ENCODE measurements around the gene IRF8. TPM values are rescaled to one million over a fixed set of nuclear protein-coding genes. Genes with fewer than 3 reads are reported as not detected.

IRF8 gene
- total and polyA plus RNA-seq, 2 of the 13 experiments (the other 11 are each of a cell fraction or from before 2014, with no cell fraction given) = not detected

DNA sequence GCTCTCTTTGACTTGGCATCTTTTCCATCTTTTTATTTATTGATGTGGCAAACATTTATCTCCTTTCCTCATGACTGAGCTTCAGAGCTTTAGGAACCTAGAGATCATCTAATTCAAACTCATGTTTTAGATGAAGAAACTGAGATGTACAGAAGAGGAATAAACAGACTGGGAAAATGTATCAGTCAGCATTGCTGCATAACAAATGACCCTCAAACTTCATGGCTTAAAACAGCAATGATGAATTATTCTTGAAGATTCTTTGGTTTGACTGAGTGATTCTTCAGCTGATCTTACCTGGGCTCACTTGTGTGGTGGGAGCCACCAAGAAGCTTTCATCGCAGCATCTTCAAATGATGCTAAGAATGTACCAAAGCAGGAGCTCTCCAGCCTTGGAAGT lies 44.0 kb upstream of the IRF8 start (continued):
- TF ChIP-seq, protein P1, sequence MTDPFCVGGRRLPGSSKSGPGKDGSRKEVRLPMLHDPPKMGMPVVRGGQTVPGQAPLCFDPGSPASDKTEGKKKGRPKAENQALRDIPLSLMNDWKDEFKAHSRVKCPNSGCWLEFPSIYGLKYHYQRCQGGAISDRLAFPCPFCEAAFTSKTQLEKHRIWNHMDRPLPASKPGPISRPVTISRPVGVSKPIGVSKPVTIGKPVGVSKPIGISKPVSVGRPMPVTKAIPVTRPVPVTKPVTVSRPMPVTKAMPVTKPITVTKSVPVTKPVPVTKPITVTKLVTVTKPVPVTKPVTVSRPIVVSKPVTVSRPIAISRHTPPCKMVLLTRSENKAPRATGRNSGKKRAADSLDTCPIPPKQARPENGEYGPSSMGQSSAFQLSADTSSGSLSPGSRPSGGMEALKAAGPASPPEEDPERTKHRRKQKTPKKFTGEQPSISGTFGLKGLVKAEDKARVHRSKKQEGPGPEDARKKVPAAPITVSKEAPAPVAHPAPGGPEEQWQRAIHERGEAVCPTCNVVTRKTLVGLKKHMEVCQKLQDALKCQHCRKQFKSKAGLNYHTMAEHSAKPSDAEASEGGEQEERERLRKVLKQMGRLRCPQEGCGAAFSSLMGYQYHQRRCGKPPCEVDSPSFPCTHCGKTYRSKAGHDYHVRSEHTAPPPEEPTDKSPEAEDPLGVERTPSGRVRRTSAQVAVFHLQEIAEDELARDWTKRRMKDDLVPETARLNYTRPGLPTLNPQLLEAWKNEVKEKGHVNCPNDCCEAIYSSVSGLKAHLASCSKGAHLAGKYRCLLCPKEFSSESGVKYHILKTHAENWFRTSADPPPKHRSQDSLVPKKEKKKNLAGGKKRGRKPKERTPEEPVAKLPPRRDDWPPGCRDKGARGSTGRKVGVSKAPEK (CRISPR knock-in tag; IDR thresholded peaks at IDR 0.05; ENCODE audit: borderline replicate concordance) = no peak
- TF ChIP-seq NCOR1 (IDR thresholded peaks at IDR 0.05; ENCODE audit: borderline replicate concordance, low read length) = no peak
- no peak for TF ChIP-seq ZBTB20 (CRISPR knock-in tag; IDR thresholded peaks at IDR 0.05; ENCODE audit: borderline replicate concordance, low read depth)
- no peak for TF ChIP-seq ZNF17 (CRISPR knock-in tag; IDR thresholded peaks at IDR 0.05)
- TF ChIP-seq, protein P2, sequence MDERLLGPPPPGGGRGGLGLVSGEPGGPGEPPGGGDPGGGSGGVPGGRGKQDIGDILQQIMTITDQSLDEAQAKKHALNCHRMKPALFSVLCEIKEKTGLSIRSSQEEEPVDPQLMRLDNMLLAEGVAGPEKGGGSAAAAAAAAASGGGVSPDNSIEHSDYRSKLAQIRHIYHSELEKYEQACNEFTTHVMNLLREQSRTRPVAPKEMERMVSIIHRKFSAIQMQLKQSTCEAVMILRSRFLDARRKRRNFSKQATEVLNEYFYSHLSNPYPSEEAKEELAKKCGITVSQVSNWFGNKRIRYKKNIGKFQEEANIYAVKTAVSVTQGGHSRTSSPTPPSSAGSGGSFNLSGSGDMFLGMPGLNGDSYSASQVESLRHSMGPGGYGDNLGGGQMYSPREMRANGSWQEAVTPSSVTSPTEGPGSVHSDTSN (CRISPR knock-in tag; IDR thresholded peaks at IDR 0.05) = no peak

DNA sequence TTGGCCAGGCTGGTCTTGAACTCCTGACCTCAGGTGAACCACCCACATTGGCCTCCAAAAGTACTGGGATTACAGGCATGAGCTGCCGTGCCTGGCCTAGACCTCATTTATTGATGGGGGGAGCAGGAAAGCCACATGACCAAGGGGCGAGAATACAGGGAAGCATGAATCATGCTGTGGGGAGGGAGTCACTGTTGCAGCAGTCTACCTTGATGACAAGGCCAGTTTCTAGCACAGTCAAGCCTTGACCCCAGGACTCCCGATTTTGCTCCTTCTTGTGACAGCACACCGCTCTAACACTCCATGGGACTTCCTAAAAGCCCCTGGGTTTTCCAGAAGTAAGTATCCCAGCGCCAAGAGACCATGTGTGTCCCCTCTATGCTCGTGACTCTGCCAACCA lies 42.9 kb upstream of the IRF8 start:
- H3K9ac ChIP-seq (ENCODE audit: insufficient read depth, low read depth, low read length) = no peak overlapping the region
- WGBS (ENCODE audit: low lambda C conversion rate) = 31% methylated on average over 6 of the region's 6 CpGs
- no peaks in the 10 kb centered on the region for H3K36me3 ChIP-seq (replicated peaks in 1 of 2; ENCODE audit: control insufficient read depth in 1 of 2, insufficient read depth in 2 of 2, low read length in 2 of 2)
- ATAC-seq (no peak), FAIRE-seq (no peak), DNase-seq (ENCODE audit: low spot score) (no peak)
- POLR2A ChIA-PET = no interaction called here
- in situ Hi-C loops (cut with HindIII; ENCODE audit: extremely low pct_ligation_motif_present, low pct_unique_long_range_greater_than_20kb) (no loop called here), intact Hi-C loops (cut with micrococcal nuclease; ENCODE audit: unreplicated experiment) (no loop called here)
- no TSS peak for BruUV-seq (replicated peaks)
- H3K9me3 ChIP-seq (ENCODE audit: low read length) = peaks cover 5% of the 10 kb centered on the region; the same call in 1 of the 2 replicates
- peaks cover 23% of the 10 kb centered on the region for H3K4me1 ChIP-seq (ENCODE audit: insufficient read depth, low read length)
- no peaks in the 10 kb centered on the region for H3K79me2 ChIP-seq (ENCODE audit: insufficient read depth, low read length)
- H3K27me3 ChIP-seq (ENCODE audit: control insufficient read depth in 1 of 2, insufficient read depth in 2 of 2, low read length in 2 of 2) = peaks cover 5 to 41% of the 10 kb centered on the region in 2 experiments
- TF ChIP-seq, protein P3, sequence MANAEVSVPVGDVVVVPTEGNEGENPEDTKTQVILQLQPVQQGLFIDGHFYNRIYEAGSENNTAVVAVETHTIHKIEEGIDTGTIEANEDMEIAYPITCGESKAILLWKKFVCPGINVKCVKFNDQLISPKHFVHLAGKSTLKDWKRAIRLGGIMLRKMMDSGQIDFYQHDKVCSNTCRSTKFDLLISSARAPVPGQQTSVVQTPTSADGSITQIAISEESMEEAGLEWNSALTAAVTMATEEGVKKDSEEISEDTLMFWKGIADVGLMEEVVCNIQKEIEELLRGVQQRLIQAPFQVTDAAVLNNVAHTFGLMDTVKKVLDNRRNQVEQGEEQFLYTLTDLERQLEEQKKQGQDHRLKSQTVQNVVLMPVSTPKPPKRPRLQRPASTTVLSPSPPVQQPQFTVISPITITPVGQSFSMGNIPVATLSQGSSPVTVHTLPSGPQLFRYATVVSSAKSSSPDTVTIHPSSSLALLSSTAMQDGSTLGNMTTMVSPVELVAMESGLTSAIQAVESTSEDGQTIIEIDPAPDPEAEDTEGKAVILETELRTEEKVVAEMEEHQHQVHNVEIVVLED (CRISPR knock-in tag; IDR thresholded peaks at IDR 0.05; ENCODE audit: borderline replicate concordance) = no peak
- TF ChIP-seq, protein P4, sequence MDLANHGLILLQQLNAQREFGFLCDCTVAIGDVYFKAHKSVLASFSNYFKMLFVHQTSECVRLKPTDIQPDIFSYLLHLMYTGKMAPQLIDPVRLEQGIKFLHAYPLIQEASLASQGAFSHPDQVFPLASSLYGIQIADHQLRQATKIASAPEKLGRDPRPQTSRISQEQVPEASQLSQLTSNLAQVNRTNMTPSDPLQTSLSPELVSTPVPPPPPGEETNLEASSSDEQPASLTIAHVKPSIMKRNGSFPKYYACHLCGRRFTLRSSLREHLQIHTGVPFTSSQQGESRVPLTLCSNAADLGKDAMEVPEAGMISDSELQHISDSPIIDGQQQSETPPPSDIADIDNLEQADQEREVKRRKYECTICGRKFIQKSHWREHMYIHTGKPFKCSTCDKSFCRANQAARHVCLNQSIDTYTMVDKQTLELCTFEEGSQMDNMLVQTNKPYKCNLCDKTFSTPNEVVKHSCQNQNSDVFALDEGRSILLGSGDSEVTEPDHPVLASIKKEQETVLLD (CRISPR knock-in tag; IDR thresholded peaks at IDR 0.05; ENCODE audit: low read depth) = no peak
- TF ChIP-seq HMG20B (CRISPR knock-in tag; conservative IDR thresholded peaks at IDR 0.05) = no peak
- TF ChIP-seq, protein P5, sequence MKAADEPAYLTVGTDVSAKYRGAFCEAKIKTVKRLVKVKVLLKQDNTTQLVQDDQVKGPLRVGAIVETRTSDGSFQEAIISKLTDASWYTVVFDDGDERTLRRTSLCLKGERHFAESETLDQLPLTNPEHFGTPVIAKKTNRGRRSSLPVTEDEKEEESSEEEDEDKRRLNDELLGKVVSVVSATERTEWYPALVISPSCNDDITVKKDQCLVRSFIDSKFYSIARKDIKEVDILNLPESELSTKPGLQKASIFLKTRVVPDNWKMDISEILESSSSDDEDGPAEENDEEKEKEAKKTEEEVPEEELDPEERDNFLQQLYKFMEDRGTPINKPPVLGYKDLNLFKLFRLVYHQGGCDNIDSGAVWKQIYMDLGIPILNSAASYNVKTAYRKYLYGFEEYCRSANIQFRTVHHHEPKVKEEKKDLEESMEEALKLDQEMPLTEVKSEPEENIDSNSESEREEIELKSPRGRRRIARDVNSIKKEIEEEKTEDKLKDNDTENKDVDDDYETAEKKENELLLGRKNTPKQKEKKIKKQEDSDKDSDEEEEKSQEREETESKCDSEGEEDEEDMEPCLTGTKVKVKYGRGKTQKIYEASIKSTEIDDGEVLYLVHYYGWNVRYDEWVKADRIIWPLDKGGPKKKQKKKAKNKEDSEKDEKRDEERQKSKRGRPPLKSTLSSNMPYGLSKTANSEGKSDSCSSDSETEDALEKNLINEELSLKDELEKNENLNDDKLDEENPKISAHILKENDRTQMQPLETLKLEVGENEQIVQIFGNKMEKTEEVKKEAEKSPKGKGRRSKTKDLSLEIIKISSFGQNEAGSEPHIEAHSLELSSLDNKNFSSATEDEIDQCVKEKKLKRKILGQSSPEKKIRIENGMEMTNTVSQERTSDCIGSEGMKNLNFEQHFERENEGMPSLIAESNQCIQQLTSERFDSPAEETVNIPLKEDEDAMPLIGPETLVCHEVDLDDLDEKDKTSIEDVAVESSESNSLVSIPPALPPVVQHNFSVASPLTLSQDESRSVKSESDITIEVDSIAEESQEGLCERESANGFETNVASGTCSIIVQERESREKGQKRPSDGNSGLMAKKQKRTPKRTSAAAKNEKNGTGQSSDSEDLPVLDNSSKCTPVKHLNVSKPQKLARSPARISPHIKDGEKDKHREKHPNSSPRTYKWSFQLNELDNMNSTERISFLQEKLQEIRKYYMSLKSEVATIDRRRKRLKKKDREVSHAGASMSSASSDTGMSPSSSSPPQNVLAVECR (CRISPR knock-in tag; IDR thresholded peaks at IDR 0.05; ENCODE audit: borderline replicate concordance) = no peak
- TF ChIP-seq ZNF432 (CRISPR knock-in tag; IDR thresholded peaks at IDR 0.05; ENCODE audit: borderline replicate concordance) = no peak
- no peak for TF ChIP-seq ZNF558 (CRISPR knock-in tag; IDR thresholded peaks at IDR 0.05; ENCODE audit: borderline replicate concordance)
- H3K4me3 ChIP-seq (replicated peaks in 1 of 3; ENCODE audit: insufficient read depth in 1 of 3, low read depth in 2 of 3, low read length in 3 of 3) = no peak overlapping the region
- CTCF ChIA-PET (ENCODE audit: low intra/inter-chr PET ratio, low total read pairs) = no interaction called here
- no peak overlapping the region for H3K4me2 ChIP-seq (ENCODE audit: low read depth, low read length)
- H4K20me1 ChIP-seq (ENCODE audit: insufficient read depth, low read length) = no peaks in the 10 kb centered on the region
- no peak overlapping the region for H3K27ac ChIP-seq (ENCODE audit: extremely low read length, insufficient read depth, low read length)
- H2AFZ ChIP-seq (ENCODE audit: low read length) = no peak overlapping the region

All from HepG2 (cell line).